Measurements from ENCODE around the gene MFSD8. TPM values are rescaled to one million over a fixed set of nuclear protein-coding genes. Genes with fewer than 3 reads are reported as not detected.
"Not testable (repeated sequence)": the region's sequence is repeated elsewhere in the genome, so short reads cannot be mapped to it uniquely, and the experiment has no call there.

MFSD8 gene
- total RNA-seq, 1 donor from 2014 or later, result 9.4 TPM

- ATAC-seq (ENCODE audit: poor library complexity); DNase-seq; intact Hi-C loops (cut with DNase I): not testable (repeated sequence)
Observed at GRCh38 chr4:127963633-127964398, 1.2 kb downstream of the MFSD8 start.

- intact Hi-C loops (cut with DNase I), result no loop called here
- ATAC-seq (ENCODE audit: poor library complexity) (no peak), DNase-seq (no peak)
Observed at GRCh38 chr4:127959794-127960193, 5.2 kb downstream of the MFSD8 start.

GRCh38 chr4:127957105-127957504 lies 7.9 kb downstream of the MFSD8 start:
- no peak for ATAC-seq (ENCODE audit: poor library complexity)

GRCh38 chr4:127936974-127937373 lies 28.0 kb downstream of the MFSD8 start:
- ATAC-seq (ENCODE audit: poor library complexity) (no peak), DNase-seq (no peak)
- intact Hi-C loops (cut with DNase I), result no loop called here

More at GRCh38 chr4:127957105-127957504, 7.9 kb downstream of the MFSD8 start:
- no peak for DNase-seq
- intact Hi-C loops (cut with DNase I), result no loop called here

- ATAC-seq (ENCODE audit: poor library complexity); DNase-seq; intact Hi-C loops (cut with DNase I): not testable (repeated sequence)
Observed at GRCh38 chr4:127931836-127932235, 33.1 kb downstream of the MFSD8 start.

GRCh38 chr4:127930175-127930574 lies 34.8 kb downstream of the MFSD8 start:
- ATAC-seq (ENCODE audit: poor library complexity) (no peak), DNase-seq (no peak)
- intact Hi-C loops (cut with DNase I), result no loop called here

- ATAC-seq (ENCODE audit: poor library complexity); intact Hi-C loops (cut with DNase I); DNase-seq: not testable (repeated sequence)
Observed at GRCh38 chr4:127925720-127926119, 39.3 kb downstream of the MFSD8 start.

- ATAC-seq (ENCODE audit: poor library complexity), result no peak
- DNase-seq, result no peak
- intact Hi-C loops (cut with DNase I), result no loop called here
Observed at GRCh38 chr4:127922226-127922625, 42.7 kb downstream of the MFSD8 start.

- ATAC-seq (ENCODE audit: poor library complexity), result no peak
- intact Hi-C loops (cut with DNase I), result no loop called here
- DNase-seq, result no peak
Observed at GRCh38 chr4:127920521-127920920, 44.5 kb downstream of the MFSD8 start.

- intact Hi-C loops (cut with DNase I), result no loop called here
- no peak for DNase-seq
- ATAC-seq (ENCODE audit: poor library complexity), result peak; percentile 85
Observed at GRCh38 chr4:127917151-127917550, 47.8 kb downstream of the MFSD8 start.

- ATAC-seq (ENCODE audit: poor library complexity) (no peak), DNase-seq (no peak)
- intact Hi-C loops (cut with DNase I), result no loop called here
Observed at GRCh38 chr4:127916512-127916911, 48.5 kb downstream of the MFSD8 start.

GRCh38 chr4:127905029-127905428 lies 59.9 kb downstream of the MFSD8 start:
- intact Hi-C loops (cut with DNase I), result no loop called here
- DNase-seq (no peak), ATAC-seq (ENCODE audit: poor library complexity) (no peak)

- ATAC-seq (ENCODE audit: poor library complexity); intact Hi-C loops (cut with DNase I); DNase-seq: not testable (repeated sequence)
Observed at GRCh38 chr4:127899682-127900081, 65.3 kb downstream of the MFSD8 start.

GRCh38 chr4:127896528-127896927 lies 68.4 kb downstream of the MFSD8 start:
- intact Hi-C loops (cut with DNase I), result no loop called here
- DNase-seq, result no peak
- ATAC-seq (ENCODE audit: poor library complexity), result no peak

- DNase-seq (no peak), ATAC-seq (ENCODE audit: poor library complexity) (no peak)
- intact Hi-C loops (cut with DNase I), result no loop called here
Observed at GRCh38 chr4:127896069-127896468, 68.9 kb downstream of the MFSD8 start.

GRCh38 chr4:127889903-127890302 lies 75.1 kb downstream of the MFSD8 start:
- intact Hi-C loops (cut with DNase I), result no loop called here
- no peak for ATAC-seq (ENCODE audit: poor library complexity)
- DNase-seq, result no peak

- DNase-seq (no peak), ATAC-seq (ENCODE audit: poor library complexity) (no peak)
- intact Hi-C loops (cut with DNase I), result no loop called here
Observed at GRCh38 chr4:127888559-127888958, 76.4 kb downstream of the MFSD8 start.

- no peak for DNase-seq
- no peak for ATAC-seq (ENCODE audit: poor library complexity)
- intact Hi-C loops (cut with DNase I), result no loop called here
Observed at GRCh38 chr4:127881563-127881864, 83.5 kb downstream of the MFSD8 start.

- DNase-seq, result peak; percentile 97
- intact Hi-C loops (cut with DNase I), result no loop called here
- ATAC-seq (ENCODE audit: poor library complexity), result peak; percentile 100
Observed at GRCh38 chr4:127880763-127881562, 84.0 kb downstream of the MFSD8 start, which contains the start of gene PLK4. TSS of gene PLK4 (plus strand) at chr4:127880893. CDS start at chr4:127881135, 242 bp downstream.

- intact Hi-C loops (cut with DNase I), result no loop called here
- no peak for ATAC-seq (ENCODE audit: poor library complexity)
- no peak for DNase-seq
Observed at GRCh38 chr4:127875791-127876190, 89.2 kb downstream of the MFSD8 start.

Measured in Right ventricle myocardium superior (tissue), 1 donor.